ENCODE data around the gene MPL.

GRCh38 chr1:43352881-43353280 lies 15.3 kb downstream of the MPL start:
- no peak for TF ChIP-seq CTCF (optimal IDR thresholded peaks at IDR 0.05 in 1 of 3, IDR thresholded peaks at IDR 0.05 in 1 of 3, conservative IDR thresholded peaks at IDR 0.05 in 1 of 3; ENCODE audit: extremely low read depth in 1 of 3, insufficient read depth in 2 of 3, low read length in 3 of 3)
- no peak for TF ChIP-seq EZH2 (IDR thresholded peaks at IDR 0.05; ENCODE audit: low read length)

All from keratinocyte (primary cell).